GM23338 (cell line): ENCODE data around the gene POFUT2. TPM values are rescaled to one million over a fixed set of nuclear protein-coding genes. Genes with fewer than 3 reads are reported as not detected.

Experiments
- ATAC-seq: fragments of 200-7000 bp; cut with Tn5 transposase; 3 replicates; pipeline ENCODE4 v1.9.1; 2020
- DNase-seq: peaks from one replicate; pipeline ENCODE4 v3.0.0-alpha.2; 2015; ENCODE audit warnings: low spot score
- H2AFZ ChIP-seq: fragments of 200-600 bp; sonication (generic); 2 replicates; pipeline ENCODE4 v1.8.0; 2016; ENCODE audit warnings: antibody characterized with exemption, mild to moderate bottlenecking, moderate library complexity
- H3F3A ChIP-seq: fragments of 200-600 bp; sonication (generic); replicated peaks from 2 replicates; pipeline ENCODE4 v1.8.0; 2017; ENCODE audit warnings: antibody characterized with exemption, mixed run types, low read depth
- H3K27ac ChIP-seq: fragments of 200-600 bp; sonication (generic); 2 replicates; pipeline ENCODE4 v1.6.1; 2016; ENCODE audit warnings: low read depth
- H3K27me3 ChIP-seq: fragments of 200-600 bp; sonication (generic); 2 replicates; pipeline ENCODE4 v1.8.0; 2016; ENCODE audit warnings: mild to moderate bottlenecking, mixed run types, moderate library complexity; ENCODE audit not compliant: insufficient read depth
- H3K36me3 ChIP-seq: fragments of 200-600 bp; sonication (generic); 2 replicates; pipeline ENCODE4 v1.8.0; 2016; ENCODE audit warnings: mild to moderate bottlenecking; ENCODE audit not compliant: insufficient read depth
- H3K4me1 ChIP-seq: fragments of 200-600 bp; sonication (generic); 2 replicates; pipeline ENCODE4 v1.8.0; 2016; ENCODE audit warnings: mild to moderate bottlenecking, moderate library complexity; ENCODE audit not compliant: insufficient read depth
- H3K4me2 ChIP-seq: fragments of 200-600 bp; sonication (generic); 2 replicates; pipeline ENCODE4 v1.7.1; 2017; ENCODE audit warnings: mixed run types
- H3K4me3 ChIP-seq: fragments of 200-600 bp; sonication (generic); 2 replicates; pipeline ENCODE4 v1.6.1; 2016; ENCODE audit warnings: mixed run types
- H3K79me2 ChIP-seq: fragments of 200-600 bp; sonication (generic); replicated peaks from 2 replicates; pipeline ENCODE4 v1.8.0; 2017; ENCODE audit warnings: mild to moderate bottlenecking; ENCODE audit not compliant: insufficient read depth
- H3K9me2 ChIP-seq: fragments of 200-600 bp; sonication (generic); 2 replicates; pipeline ENCODE4 v1.8.0; 2017; ENCODE audit not compliant: insufficient read depth
- H4K20me1 ChIP-seq: fragments of 200-600 bp; sonication (generic); replicated peaks from 2 replicates; pipeline ENCODE4 v1.8.0; 2017; ENCODE audit warnings: mild to moderate bottlenecking; ENCODE audit not compliant: insufficient read depth
- H3K27ac Mint-ChIP-seq: 2 replicates; pipeline ENCODE4 v1.8.0; 2020; ENCODE audit warnings: inconsistent platforms, mild to moderate bottlenecking, moderate library complexity, mixed read lengths
- H3K27me3 Mint-ChIP-seq: 3 replicates; pipeline ENCODE4 v1.8.0; 2022; ENCODE audit warnings: low read depth, mild to moderate bottlenecking, moderate library complexity, mixed read lengths, inconsistent platforms; ENCODE audit not compliant: insufficient read depth, poor library complexity
- H3K36me3 Mint-ChIP-seq: 3 replicates; pipeline ENCODE4 v1.8.0; 2021; ENCODE audit warnings: low read depth, mild to moderate bottlenecking, inconsistent platforms, moderate library complexity, mixed read lengths
- H3K4me1 Mint-ChIP-seq: 3 replicates; pipeline ENCODE4 v1.8.0; 2020; ENCODE audit warnings: mild to moderate bottlenecking, inconsistent platforms, mixed read lengths
- H3K4me3 Mint-ChIP-seq: 3 replicates; pipeline ENCODE4 v1.8.0; 2021; ENCODE audit warnings: moderate library complexity, mild to moderate bottlenecking, inconsistent platforms, mixed read lengths
- H3K9me3 Mint-ChIP-seq: 3 replicates; pipeline ENCODE4 v1.8.0; 2020; ENCODE audit warnings: moderate library complexity, mild to moderate bottlenecking, inconsistent platforms, mixed read lengths
- EZH2phosphoT487 ChIP-seq: fragments of 200-600 bp; sonication (generic); IDR thresholded peaks from one replicate; pipeline ENCODE4 v1.8.1; 2018; ENCODE audit warnings: antibody characterized with exemption; ENCODE audit not compliant: unreplicated experiment
- JUNB ChIP-seq: IDR thresholded peaks from one replicate; pipeline ENCODE4 v1.6.1; 2016; ENCODE audit warnings: antibody characterized with exemption; ENCODE audit not compliant: unreplicated experiment
- NANOG ChIP-seq: IDR thresholded peaks from 2 replicates; pipeline ENCODE4 v1.6.1; 2016; ENCODE audit warnings: antibody characterized with exemption, borderline replicate concordance
- POLR2AphosphoS5 ChIP-seq: IDR thresholded peaks from 2 replicates; pipeline ENCODE4 v1.6.1; 2016; ENCODE audit warnings: antibody characterized with exemption, low read depth
- STAT1 ChIP-seq: IDR thresholded peaks from one replicate; pipeline ENCODE4 v1.6.1; 2016; ENCODE audit warnings: antibody characterized with exemption; ENCODE audit not compliant: unreplicated experiment
- ZNF114 ChIP-seq: fragments of 250-450 bp; sonication (Bioruptor Pico); IDR thresholded peaks from 2 replicates; pipeline ENCODE4 v1.5.0; 2020; ENCODE audit warnings: mild to moderate bottlenecking, moderate library complexity
- ZNF331 ChIP-seq: fragments of 250-450 bp; sonication (Bioruptor Pico); IDR thresholded peaks from 2 replicates; pipeline ENCODE4 v1.5.0; 2020; ENCODE audit warnings: low read depth, mild to moderate bottlenecking, moderate library complexity
- polyA plus RNA-seq: library from polyadenylated mRNA; unstranded; fragments of >200 nt; fragmentation: Nextera tagmentation; extraction: Ambion mirVana; gene quantifications from 2 replicates; pipeline ENCODE4 v1.2.1, GENCODE V29; 2016
- total RNA-seq: library from RNA; depleted of rRNA; stranded (reverse); fragments of >200 nt; shearing (Covaris generic); gene quantifications from 2 replicates; pipeline ENCODE4 v1.2.3, GENCODE V29; 2014
- TF ChIP-seq, protein P1 (sequence below), 2 experiments: fragments of 200-600 bp in 1 of 2; sonication (generic) in 1 of 2; conservative IDR thresholded peaks; 2 replicates each; pipeline versions ENCODE4 v1.5.1 to v1.6.1; 2016 to 2017; ENCODE audit warnings: antibody characterized with exemption in 2 of 2, low read depth in 2 of 2, mild to moderate bottlenecking in 2 of 2, moderate library complexity in 1 of 2

POFUT2 gene
- total and polyA plus RNA-seq, 2 experiments from 2014 or later: 12.1 to 34.5 TPM

DNA sequence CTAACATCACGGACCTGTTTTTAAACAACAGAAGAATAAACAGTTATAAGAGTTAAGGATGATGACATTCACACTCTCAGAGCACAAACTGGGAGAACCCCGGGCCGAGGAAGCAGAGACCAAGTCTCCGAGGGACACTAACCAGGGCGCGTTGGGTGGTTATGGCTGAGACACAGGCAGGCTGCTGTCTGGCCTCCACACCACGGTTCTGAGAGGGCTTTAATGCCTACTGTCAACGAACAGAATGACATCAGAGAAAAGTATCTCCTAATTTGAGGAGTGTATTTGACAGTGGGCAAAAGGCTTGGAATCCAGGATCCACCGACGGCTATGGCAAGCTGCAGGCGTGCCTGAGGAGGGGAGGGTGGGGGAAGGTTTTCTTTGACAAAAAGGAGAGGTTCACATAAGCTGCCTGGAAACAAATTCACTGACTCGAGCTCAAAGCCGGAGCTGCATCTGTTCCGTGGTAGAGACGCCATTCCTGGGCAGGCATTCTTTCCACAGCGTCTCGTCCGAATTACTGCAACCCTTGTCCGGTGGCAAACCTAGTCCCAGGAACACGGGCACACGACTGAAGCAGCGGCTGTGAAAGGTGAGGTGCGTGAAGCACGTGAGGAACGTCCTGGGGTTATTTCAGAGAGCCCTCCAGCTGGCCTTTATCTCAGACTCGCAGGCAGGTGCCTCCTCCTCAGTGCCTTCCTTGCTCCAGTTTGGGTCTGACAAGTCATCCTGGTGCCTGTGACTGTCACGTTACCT is 9.4 kb downstream of the POFUT2 start (continued):
- no peak for TF ChIP-seq EZH2phosphoT487
- no peak for TF ChIP-seq STAT1
- no peak for TF ChIP-seq JUNB

DNA sequence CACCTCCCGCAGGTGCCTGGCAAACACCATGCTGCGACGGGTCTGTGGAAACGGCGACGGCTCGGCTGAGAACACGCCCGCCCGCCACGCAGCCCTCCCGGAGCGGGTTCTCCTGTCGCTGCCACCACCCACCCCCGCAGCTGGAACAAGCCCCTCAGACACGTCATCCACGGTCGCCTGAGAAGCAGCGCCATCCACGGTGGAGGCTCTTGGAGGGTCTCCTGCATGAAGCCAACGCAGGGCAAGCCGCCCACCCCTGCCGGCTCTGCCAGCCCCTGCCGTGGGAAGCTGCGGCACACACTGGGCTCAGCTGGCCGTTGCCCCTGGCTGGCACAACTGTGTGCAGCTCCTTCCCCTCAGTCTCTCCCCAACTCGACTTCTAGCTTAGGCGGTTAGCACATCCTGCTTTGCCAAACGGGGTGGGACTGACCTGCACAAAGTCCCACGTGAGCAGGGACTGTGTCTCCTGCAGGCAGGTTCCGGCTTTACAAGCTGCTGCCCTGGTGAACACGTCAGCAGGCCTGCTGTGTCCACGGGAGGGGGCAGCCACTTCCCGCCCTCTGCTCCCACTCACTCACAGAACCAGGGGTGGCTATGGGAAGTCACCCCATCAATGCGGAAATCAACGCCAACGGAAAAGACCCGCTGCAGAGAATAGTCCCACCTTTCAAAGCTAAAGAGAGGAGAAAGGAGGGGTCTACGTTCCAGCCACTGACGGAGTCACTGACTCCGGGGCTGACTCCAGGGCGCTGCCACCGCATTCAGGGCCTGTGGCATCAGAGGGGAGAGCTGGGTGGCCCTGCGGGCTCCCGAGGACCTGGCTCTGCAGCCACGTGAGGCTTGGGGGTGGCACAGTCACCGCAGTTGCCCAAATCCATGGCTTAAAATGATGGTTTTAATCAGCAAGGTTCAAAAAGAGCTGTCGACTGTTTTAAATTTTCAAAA is 10.3 kb downstream of the POFUT2 start:
- H3K36me3 Mint-ChIP-seq: peaks cover 31% of the 10 kb centered on the region

DNA sequence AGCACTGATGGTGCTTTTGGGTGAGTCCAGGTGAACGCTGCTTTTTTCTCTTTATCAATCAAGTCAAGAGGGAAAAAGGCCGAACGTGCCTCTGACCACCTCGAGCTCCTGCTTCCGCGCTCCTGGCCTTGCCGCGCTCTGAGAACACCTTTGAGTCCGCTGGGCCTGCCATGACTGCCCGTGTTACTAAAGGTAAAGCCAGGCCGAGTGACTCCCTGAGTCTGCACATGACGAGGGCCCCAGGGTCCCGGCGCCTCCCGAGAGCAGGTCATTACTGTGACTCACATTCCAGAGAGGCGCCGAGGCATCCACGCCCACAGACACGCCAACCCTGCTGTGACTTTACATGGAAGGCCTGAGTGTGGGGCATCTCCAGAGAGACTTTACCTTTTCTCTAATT is 11.1 kb downstream of the POFUT2 start:
- Histone ChIP-seq H2AFZ (no peak overlapping the region), H3K27ac (no peak overlapping the region), H3K4me2 (no peak overlapping the region), H3K79me2 (peaks cover 49% of the 10 kb centered on the region), H3K27me3 (no peaks in the 10 kb centered on the region), H3F3A (no peaks in the 10 kb centered on the region), H3K9me2 (no peaks in the 10 kb centered on the region), H3K4me3 (no peak overlapping the region), H3K36me3 (peaks cover 44% of the 10 kb centered on the region), H3K4me1 (no peaks in the 10 kb centered on the region), H4K20me1 (peaks cover 11% of the 10 kb centered on the region)
- Mint-ChIP-seq H3K27ac (no peak overlapping the region), H3K27me3 (peaks cover 5% of the 10 kb centered on the region), H3K36me3 (peaks cover 31% of the 10 kb centered on the region), H3K4me3 (no peak overlapping the region), H3K9me3 (no peaks in the 10 kb centered on the region), H3K4me1 (no peaks in the 10 kb centered on the region)
- no peak for DNase-seq
- no peak for ATAC-seq
- no peak for TF ChIP-seq ZNF114 (CRISPR knock-in tag)
- TF ChIP-seq, protein P1, sequence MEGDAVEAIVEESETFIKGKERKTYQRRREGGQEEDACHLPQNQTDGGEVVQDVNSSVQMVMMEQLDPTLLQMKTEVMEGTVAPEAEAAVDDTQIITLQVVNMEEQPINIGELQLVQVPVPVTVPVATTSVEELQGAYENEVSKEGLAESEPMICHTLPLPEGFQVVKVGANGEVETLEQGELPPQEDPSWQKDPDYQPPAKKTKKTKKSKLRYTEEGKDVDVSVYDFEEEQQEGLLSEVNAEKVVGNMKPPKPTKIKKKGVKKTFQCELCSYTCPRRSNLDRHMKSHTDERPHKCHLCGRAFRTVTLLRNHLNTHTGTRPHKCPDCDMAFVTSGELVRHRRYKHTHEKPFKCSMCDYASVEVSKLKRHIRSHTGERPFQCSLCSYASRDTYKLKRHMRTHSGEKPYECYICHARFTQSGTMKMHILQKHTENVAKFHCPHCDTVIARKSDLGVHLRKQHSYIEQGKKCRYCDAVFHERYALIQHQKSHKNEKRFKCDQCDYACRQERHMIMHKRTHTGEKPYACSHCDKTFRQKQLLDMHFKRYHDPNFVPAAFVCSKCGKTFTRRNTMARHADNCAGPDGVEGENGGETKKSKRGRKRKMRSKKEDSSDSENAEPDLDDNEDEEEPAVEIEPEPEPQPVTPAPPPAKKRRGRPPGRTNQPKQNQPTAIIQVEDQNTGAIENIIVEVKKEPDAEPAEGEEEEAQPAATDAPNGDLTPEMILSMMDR (conservative IDR thresholded peaks at IDR 0.05; ENCODE audit: low read depth in 2 of 2): no peak

More for the DNA sequence above, 10.3 kb downstream of the POFUT2 start:
- no peak for ATAC-seq
- Histone ChIP-seq H3K4me2 (no peak overlapping the region), H3K9me2 (no peaks in the 10 kb centered on the region), H3K4me3 (no peak overlapping the region), H3K27ac (no peak overlapping the region), H4K20me1 (peaks cover 7% of the 10 kb centered on the region), H3K4me1 (no peaks in the 10 kb centered on the region), H3K36me3 (peaks cover 44% of the 10 kb centered on the region), H3K79me2 (peaks cover 41% of the 10 kb centered on the region), H2AFZ (no peak overlapping the region), H3K27me3 (no peaks in the 10 kb centered on the region), H3F3A (no peaks in the 10 kb centered on the region)
- TF ChIP-seq ZNF114 (CRISPR knock-in tag) (no peak), JUNB (no peak), NANOG (no peak), ZNF331 (CRISPR knock-in tag) (no peak), POLR2AphosphoS5 (no peak), EZH2phosphoT487 (no peak)
- TF ChIP-seq, protein P1 (conservative IDR thresholded peaks at IDR 0.05; ENCODE audit: low read depth in 2 of 2): no peak
- H3K27me3 Mint-ChIP-seq: peaks cover 6% of the 10 kb centered on the region
- H3K9me3 Mint-ChIP-seq: no peaks in the 10 kb centered on the region
- DNase-seq: no peak
- H3K4me1 Mint-ChIP-seq: no peaks in the 10 kb centered on the region
- H3K4me3 Mint-ChIP-seq: no peak overlapping the region
- no peak overlapping the region for H3K27ac Mint-ChIP-seq
